ENCODE measurements around the gene PHKG1.
"Not testable (repeated sequence)": the region's sequence is repeated elsewhere in the genome, so short reads cannot be mapped to it uniquely, and the experiment has no call there.

The PHKG1 gene

GRCh38 chr7:56053379-56053778, 39.4 kb downstream of the PHKG1 start:
- Histone ChIP-seq H3K4me2 (ENCODE audit: low read length) (peak overlapping the region; percentile 91; the same call in 1 of the 2 replicates), H4K20me1 (ENCODE audit: insufficient read depth, low read length) (no peaks in the 10 kb centered on the region), H2AFZ (ENCODE audit: low read depth, low read length) (no peak overlapping the region), H3K79me2 (ENCODE audit: low read length) (peaks cover 82% of the 10 kb centered on the region), H3K4me3 (ENCODE audit: low read length) (no peak overlapping the region), H3K27ac (ENCODE audit: low read length) (no peak overlapping the region), H3K4me1 (ENCODE audit: low read length) (peaks cover 44% of the 10 kb centered on the region), H3K9ac (ENCODE audit: low read length) (no peak overlapping the region), H3K27me3 (ENCODE audit: low read depth, low read length) (no peaks in the 10 kb centered on the region), H3K9me3 (ENCODE audit: insufficient read depth, low read length) (no peaks in the 10 kb centered on the region), H3K36me3 (replicated peaks; ENCODE audit: low read depth, low read length) (peaks cover 37% of the 10 kb centered on the region)
- TF ChIP-seq CTCF (IDR thresholded peaks at IDR 0.05; ENCODE audit: low read depth, low read length) (no peak), EZH2phosphoT487 (IDR thresholded peaks at IDR 0.05; ENCODE audit: low read depth) (no peak)

DNA sequence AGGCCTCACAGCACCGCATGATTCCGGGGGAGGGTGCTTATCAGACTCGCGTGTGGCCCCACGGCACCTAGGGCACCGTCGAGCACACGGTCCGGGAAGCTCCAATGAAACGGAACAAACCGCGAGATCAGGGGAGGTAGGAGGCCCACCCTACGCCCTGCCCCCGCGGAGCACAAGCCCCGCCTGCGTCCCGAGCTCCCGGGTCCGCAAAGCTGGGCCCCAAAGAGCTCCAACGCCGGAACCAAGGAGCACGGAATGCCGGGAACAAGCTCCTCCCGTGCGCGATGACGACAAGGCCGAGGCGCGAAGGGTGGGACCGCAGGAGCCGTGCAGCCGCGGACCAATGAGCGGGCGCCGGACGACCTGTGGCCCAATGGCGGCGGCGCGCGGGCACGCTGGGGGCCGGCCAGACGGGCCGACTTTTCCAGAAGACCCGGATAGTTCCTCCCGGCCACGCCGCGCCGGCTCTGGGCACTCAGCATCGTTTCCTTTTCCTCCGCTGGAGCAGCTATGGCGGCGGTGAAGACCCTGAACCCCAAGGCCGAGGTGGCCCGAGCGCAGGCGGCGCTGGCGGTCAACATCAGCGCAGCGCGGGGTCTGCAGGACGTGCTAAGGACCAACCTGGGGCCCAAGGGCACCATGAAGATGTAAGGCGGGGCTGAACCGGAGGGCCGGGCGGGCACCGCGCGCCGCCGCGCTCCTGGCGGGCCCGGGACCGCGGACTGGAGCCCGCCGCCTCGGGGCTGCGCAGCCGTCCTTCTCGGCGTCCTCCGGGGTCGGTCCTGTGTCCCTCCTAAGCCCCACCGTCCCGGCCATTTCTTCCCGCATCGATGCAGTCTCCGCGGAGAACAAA, 41.2 kb downstream of the PHKG1 start, which contains the start of the genes CCT6A and PSPH:
CCT6A (plus strand) TSS at position 427 of the 853 bp plus-strand sequence; CDS start at position 511, 84 bp downstream.
PSPH (minus strand) TSS at position 106 of the 853 bp plus-strand sequence. CDS start 30,232 bp downstream, outside the sequence.
- TF ChIP-seq CTCF (IDR thresholded peaks at IDR 0.05; ENCODE audit: low read depth, low read length): no peak
- TF ChIP-seq EZH2phosphoT487 (IDR thresholded peaks at IDR 0.05; ENCODE audit: low read depth): no peak
- H3K79me2 ChIP-seq (ENCODE audit: low read length): peaks cover 71% of the 10 kb centered on the region
- H3K9ac ChIP-seq (ENCODE audit: low read length): peak within 1 kb of the TSS; percentile 97
- no peaks in the 10 kb centered on the region for H3K27me3 ChIP-seq (ENCODE audit: low read depth, low read length)
- H3K4me1 ChIP-seq (ENCODE audit: low read length): peaks cover 44% of the 10 kb centered on the region
- no peaks in the 10 kb centered on the region for H3K9me3 ChIP-seq (ENCODE audit: insufficient read depth, low read length)
- peak within 1 kb of the TSS; percentile 99 for H3K4me3 ChIP-seq (ENCODE audit: low read length)
- no peaks in the 10 kb centered on the region for H4K20me1 ChIP-seq (ENCODE audit: insufficient read depth, low read length)
- peaks cover 28% of the 10 kb centered on the region for H3K36me3 ChIP-seq (replicated peaks; ENCODE audit: low read depth, low read length)
- H3K27ac ChIP-seq (ENCODE audit: low read length): peak within 1 kb of the TSS; percentile 55
- peak within 1 kb of the TSS; percentile 91 for H3K4me2 ChIP-seq (ENCODE audit: low read length)
- H2AFZ ChIP-seq (ENCODE audit: low read depth, low read length): no peak within 1 kb of the TSS

GRCh38 chr7:56051053-56051338, 41.8 kb downstream of the PHKG1 start:
- peak overlapping the region; percentile 81 for H3K4me2 ChIP-seq (ENCODE audit: low read length)
- peaks cover 40% of the 10 kb centered on the region for H3K4me1 ChIP-seq (ENCODE audit: low read length)
- peak overlapping the region; percentile 82 for H3K9ac ChIP-seq (ENCODE audit: low read length)
- peaks cover 66% of the 10 kb centered on the region for H3K79me2 ChIP-seq (ENCODE audit: low read length)
- H3K9me3 ChIP-seq (ENCODE audit: insufficient read depth, low read length): no peaks in the 10 kb centered on the region
- peaks cover 25% of the 10 kb centered on the region for H3K36me3 ChIP-seq (replicated peaks; ENCODE audit: low read depth, low read length)
- H3K27ac ChIP-seq (ENCODE audit: low read length): peak overlapping the region; percentile 55
- no peaks in the 10 kb centered on the region for H3K27me3 ChIP-seq (ENCODE audit: low read depth, low read length)
- TF ChIP-seq EZH2phosphoT487 (IDR thresholded peaks at IDR 0.05; ENCODE audit: low read depth): no peak
- no peak for TF ChIP-seq CTCF (IDR thresholded peaks at IDR 0.05; ENCODE audit: low read depth, low read length)
- peak overlapping the region; percentile 99 for H3K4me3 ChIP-seq (ENCODE audit: low read length)
- H4K20me1 ChIP-seq (ENCODE audit: insufficient read depth, low read length): no peaks in the 10 kb centered on the region
- no peak overlapping the region for H2AFZ ChIP-seq (ENCODE audit: low read depth, low read length)

GRCh38 chr7:56048763-56049162, 44.0 kb downstream of the PHKG1 start:
- peaks cover 43% of the 10 kb centered on the region for H3K79me2 ChIP-seq (ENCODE audit: low read length)
- not testable (repeated sequence) for H3K4me2 ChIP-seq (ENCODE audit: low read length); H3K9me3 ChIP-seq (ENCODE audit: insufficient read depth, low read length); H3K9ac ChIP-seq (ENCODE audit: low read length); H2AFZ ChIP-seq (ENCODE audit: low read depth, low read length); H4K20me1 ChIP-seq (ENCODE audit: insufficient read depth, low read length); H3K36me3 ChIP-seq (replicated peaks; ENCODE audit: low read depth, low read length); H3K27me3 ChIP-seq (ENCODE audit: low read depth, low read length); H3K27ac ChIP-seq (ENCODE audit: low read length); H3K4me3 ChIP-seq (ENCODE audit: low read length)
- peaks cover 20% of the 10 kb centered on the region for H3K4me1 ChIP-seq (ENCODE audit: low read length)
